ENCODE measurements around the gene SMG5.
A peak's percentile ranks its signal among the peaks of the same experiment; 100 is the strongest.
"Not testable (repeated sequence)": the region's sequence is repeated elsewhere in the genome, so short reads cannot be mapped to it uniquely, and the experiment has no call there.

The SMG5 gene, protein sequence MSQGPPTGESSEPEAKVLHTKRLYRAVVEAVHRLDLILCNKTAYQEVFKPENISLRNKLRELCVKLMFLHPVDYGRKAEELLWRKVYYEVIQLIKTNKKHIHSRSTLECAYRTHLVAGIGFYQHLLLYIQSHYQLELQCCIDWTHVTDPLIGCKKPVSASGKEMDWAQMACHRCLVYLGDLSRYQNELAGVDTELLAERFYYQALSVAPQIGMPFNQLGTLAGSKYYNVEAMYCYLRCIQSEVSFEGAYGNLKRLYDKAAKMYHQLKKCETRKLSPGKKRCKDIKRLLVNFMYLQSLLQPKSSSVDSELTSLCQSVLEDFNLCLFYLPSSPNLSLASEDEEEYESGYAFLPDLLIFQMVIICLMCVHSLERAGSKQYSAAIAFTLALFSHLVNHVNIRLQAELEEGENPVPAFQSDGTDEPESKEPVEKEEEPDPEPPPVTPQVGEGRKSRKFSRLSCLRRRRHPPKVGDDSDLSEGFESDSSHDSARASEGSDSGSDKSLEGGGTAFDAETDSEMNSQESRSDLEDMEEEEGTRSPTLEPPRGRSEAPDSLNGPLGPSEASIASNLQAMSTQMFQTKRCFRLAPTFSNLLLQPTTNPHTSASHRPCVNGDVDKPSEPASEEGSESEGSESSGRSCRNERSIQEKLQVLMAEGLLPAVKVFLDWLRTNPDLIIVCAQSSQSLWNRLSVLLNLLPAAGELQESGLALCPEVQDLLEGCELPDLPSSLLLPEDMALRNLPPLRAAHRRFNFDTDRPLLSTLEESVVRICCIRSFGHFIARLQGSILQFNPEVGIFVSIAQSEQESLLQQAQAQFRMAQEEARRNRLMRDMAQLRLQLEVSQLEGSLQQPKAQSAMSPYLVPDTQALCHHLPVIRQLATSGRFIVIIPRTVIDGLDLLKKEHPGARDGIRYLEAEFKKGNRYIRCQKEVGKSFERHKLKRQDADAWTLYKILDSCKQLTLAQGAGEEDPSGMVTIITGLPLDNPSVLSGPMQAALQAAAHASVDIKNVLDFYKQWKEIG

DNA sequence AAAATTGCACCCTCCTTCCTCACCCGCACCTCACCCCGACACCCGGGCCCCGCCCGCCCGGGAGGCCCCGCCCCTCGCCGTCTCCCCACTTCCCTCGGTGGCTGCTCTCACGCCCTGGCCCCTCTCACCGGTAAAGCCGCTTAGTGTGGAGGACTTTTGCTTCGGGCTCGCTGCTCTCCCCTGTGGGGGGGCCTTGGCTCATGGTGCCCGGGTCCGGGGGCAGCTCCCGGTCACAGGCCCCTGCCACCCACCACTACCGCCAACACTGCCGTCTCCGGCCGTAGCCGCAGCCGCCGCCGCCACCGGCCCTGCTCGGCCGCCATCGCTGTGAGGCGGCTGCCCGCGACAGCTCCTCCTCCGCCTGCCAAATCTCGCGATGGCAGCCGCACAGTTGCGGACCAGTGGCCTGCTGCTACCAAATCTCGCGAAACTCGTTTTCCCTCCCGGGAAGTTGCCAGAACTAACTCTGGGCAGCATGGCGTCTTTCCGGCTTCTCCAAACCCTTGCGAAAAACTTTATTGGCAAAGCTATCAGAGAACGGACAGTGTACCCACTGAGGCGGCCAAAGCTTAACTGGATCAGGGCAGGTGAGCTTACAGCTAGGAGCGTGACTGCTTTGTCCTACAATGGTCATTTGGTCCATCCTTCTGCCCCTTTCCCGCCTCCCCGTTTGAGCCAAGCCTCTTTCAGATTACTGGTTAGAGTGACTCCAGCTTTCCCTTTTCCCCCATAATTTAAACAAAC is at the start of gene SMG5:
Gene SMG5, minus strand, starts transcription at position 347 of the 744 bp plus-strand sequence. Its CDS starts 145 bp downstream, at position 202.
- peak; percentile 97 to 99 for DNase-seq

DNA sequence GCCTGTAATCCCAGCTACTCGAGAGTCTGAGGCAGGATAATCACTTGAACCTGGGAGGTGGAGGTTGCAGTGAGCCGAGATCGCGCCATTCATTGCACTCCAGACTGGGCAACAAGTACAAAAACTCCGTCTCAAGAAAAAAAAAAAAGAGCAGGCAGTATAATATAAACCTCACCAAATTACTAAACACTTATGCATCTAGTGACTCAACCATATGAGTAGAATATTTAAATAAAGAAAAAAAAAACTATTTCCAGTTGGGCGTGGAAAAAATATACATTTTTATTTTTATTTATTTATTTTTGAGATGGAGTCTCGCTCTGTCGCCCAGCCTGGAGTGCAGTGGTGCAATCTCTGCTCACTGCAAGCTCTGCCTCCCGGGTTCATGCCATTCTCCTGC is 40.6 kb upstream of the SMG5 start:
- not testable (repeated sequence) for DNase-seq

DNA sequence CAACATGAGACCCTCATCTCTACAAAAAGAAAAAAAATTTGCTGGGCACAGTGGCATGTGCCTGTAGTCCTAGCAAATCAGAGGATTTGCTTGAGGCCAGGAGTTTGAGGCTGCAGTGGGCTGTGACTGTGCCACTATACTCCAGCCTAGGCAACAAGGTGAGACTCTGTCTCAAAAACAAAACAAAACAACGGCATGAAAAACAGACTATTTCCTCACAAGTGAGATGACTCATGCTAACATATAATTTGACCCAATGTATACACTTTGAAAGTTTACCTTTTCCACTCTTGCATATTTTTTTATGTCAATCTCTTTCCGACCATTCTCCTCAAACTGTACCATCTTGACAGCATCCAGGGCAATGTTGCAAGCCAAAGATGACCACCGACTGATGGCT is 37.9 kb upstream of the SMG5 start:
- DNase-seq, result no peak

DNA sequence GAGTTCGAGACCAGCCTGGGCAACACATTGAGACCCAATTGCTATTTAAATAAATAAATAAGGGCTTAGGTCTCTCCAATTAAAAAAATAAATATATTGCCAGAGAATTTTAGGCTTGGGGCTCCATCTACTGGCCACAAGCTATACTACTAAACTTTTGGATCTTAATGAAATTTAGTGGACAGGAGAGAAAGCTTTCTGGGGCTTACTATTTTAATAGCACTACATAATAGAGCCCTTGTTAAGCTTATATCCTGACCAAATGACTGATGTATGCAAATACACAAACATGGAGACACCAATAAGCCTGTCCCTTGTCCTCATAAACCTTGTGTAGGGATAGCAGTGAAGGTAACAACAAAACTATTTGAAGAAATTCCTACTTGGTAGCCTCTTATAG is 37.0 kb upstream of the SMG5 start:
- no peak for DNase-seq

DNA sequence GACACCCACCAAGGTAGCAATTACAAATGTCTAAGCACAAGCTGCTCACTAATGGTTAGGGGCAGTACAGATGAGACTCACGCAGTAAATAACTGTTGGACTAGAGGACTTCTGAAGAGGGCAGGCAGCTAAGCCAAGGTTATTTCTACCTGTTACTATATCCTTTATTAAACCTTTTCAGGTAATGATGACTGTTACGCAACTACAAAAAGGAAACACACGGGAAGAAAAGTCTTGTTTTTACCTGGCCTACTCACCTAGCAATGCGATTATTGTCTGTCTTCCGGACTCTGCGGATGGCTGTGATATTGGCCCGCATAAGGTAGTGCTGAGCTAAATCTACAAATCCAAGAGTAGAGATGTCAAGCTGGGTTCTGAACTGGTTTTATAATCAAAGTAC is 34.3 kb upstream of the SMG5 start:
- no peak for DNase-seq

DNA sequence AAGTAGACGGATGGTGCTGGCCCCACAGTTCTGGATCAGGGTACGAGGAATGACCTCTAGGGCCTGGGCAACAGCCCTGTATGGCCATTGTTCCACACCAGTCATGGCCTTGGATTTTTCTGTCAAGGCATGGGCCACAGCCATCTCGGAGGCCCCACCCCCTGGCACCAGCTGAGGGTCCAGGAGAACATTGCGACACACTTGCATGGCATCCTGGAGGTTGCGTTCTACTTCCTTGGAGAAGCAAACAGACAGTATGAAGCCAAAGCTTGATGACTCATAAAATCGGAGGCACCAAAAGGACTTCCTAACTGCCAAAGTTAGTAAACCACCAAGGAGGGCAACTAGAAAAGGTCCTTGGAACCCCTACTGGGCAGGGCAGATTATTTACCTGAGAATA is 28.3 kb upstream of the SMG5 start:
- DNase-seq, result no peak

DNA sequence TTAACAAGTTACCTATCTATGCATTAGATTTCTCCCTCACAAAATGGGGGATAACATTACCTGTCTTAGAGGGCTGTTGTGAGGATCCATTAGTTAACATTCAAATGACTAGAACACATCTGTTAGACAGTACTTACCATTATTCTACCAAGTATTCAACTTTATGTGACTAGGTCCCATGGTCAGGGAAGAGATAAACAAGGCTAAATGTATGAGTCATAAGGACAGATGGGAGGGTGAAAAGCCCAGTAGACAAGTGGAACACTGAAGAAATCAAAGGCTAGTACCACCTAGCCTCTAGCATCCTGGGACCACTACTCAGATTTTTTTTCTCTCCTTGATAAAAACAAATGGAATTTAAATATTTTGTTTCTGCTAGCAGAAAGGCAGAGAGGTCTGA is 25.5 kb upstream of the SMG5 start:
- DNase-seq, result no peak

DNA sequence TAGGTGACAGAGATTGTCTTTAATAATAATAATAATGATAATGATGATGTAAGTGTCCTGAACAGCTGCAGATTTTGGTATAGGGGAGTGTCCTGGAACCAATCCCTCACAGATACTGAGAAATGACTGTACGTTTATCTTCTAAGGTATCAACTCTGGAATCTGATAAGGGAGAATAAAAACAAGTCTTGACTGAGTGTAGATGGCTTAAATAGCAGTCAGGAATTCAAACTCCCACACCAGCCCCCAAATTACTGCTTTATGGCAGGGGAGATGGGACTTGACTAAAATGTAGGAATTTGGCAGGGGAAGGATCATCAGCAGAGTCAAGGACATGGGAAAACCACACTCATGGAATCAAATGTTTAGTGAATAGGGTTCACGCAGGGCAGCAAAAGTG is 22.6 kb upstream of the SMG5 start:
- no peak for DNase-seq

DNA sequence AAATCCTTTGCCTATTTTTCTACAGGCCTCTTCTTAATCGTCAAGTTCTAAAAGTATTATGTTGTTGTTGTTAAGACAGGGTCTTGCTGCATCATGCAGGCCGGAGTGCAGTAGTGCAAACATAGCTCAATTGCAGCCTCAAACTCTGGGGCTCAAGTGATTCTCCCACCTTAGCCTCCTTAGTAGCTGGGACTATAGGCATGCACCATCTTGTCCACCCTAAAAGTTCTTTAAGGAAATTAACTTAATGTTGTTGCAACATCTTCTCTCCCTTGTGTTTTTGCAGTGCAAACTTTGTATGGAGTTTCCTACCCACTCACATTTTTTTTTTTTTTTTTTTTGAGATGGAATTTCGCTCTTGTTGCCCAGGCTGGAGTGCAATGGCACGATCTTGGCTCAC is 20.6 kb upstream of the SMG5 start:
- DNase-seq, result no peak

DNA sequence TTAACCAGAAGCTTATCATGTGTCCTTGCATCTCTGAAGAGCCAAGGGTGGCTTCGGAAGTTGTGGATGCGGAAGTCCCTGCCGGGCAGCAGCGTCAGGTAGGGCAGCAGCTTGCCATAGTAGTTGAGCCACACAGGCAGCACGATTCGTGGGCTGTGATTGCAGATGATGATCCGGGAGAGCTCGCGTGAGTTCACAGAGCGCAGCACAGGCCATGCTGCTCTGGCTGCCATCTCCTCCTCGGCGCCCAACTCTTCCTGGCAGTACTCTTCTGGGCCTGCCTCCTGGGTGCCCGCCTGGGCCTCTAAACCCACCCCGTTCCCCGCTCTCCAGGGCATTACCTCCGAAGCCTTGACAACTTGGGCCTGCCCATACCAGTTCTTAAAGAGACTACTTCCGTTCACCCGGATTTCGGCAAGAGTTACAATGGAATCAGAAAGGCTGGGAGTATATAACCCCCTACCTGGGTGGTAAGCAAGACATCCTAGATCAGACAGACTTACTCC is 16.3 kb upstream of the SMG5 start, which contains the start of gene VHLL:
Gene VHLL, minus strand, starts transcription at position 456 of the 506 bp plus-strand sequence. Its CDS starts 118 bp downstream, at position 338.
- no peak for DNase-seq

DNA sequence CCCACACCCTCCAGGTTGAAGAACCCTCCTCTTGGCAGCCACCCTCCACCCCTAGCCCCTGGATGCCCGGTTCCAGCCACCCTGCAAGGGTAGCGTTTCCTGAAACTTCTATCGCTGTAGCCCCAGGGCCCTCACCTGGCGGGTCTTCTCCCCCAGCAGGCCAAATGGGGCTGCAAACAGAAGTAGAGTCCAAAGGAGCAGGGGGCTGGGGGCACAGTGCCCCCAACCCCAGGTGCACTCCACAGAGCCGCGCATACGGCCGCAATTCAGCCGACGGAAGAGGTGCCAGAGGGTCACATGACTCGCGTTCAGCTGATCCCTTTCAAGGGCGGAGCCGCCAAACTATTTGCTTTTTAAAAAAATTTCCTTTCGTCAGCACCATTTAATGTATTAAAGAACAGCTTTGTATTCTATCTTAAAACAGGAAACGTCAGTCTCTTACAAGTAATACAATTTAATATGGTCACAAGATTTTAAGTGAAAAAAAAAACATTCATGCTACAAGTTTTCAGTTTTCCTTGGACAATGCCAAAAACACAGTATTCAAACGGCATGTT is 12.8 kb upstream of the SMG5 start, which contains the start of gene GLMP:
Gene GLMP, minus strand, starts transcription at position 289 of the 557 bp plus-strand sequence. Its CDS starts 34 bp downstream, at position 255.
- DNase-seq, result peak; percentile 60 to 71

DNA sequence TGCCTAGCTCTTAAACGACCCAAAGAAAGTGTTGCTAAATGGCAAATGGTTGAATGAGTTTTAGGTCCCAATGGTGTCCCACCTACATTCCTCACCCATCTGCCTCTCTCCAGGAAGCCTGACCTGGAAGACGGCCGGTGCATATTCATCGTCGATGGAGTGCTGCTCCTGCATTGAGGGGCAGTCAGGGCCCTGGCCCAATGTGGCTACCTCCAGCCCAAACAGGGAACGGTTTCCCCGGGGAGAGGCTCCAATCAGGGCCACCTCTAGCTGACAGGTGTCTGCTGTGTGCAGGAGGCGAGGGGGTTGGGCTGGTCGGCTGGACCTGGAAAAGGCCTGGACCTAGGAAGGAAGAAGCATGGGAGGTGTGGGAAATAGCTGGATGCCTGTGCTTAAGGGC is 11.3 kb upstream of the SMG5 start:
- no peak for DNase-seq

DNA sequence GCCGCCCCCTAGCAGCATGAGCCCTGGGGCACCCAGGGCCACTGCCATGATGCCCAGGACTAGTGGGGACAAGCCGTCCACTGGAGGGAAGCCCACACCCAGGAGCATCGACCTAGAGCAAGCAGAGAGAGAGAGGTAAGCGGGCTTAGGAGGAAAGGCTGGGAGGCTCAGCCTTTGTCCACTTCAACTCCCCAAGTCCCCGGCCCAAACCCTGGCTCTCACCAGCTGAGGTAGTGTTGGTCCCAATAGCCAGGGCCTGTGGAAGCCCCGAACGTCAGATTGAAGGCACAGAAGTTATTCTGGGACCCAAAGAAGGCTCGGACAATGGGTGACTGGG is 10.4 kb upstream of the SMG5 start:
- no peak for DNase-seq

DNA sequence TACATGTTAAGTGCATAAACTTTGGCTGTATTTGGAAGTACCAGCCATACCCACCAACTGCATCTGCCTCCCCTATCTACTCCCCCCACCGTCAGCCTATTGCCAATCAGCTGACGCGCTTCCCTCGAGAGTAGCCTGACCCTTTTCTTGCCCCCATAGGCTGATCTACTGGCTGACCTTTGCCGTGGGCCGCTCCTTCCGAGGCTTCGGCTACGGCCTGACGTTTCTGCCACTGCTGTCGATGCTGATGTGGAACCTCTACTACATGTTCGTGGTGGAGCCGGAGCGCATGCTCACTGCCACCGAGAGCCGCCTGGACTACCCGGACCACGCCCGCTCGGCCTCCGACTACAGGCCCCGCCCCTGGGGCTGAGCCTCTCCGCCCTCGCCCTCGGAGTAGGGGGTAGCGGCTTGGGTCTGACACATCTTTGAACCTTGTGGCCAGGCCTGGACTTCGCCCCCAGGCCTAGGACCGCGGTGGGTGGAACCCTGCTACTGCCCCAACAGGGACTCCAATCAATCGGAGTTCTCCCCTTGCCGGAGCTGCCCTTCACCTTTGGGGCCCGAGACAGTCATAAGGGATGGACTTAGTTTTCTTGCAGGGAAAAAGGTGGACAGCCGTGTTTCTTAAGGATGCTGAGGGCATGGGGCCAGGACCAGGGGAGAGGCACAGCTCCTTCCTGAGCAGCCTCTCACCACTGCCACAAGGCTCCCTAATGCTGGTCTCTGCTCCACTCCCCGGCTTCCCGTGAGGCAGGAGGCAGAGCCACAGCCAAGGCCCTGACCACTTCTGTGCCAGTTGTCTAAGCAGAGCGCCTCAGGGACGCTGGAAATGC is 8.8 kb upstream of the SMG5 start:
- DNase-seq, result peak; percentile 41 to 76

DNA sequence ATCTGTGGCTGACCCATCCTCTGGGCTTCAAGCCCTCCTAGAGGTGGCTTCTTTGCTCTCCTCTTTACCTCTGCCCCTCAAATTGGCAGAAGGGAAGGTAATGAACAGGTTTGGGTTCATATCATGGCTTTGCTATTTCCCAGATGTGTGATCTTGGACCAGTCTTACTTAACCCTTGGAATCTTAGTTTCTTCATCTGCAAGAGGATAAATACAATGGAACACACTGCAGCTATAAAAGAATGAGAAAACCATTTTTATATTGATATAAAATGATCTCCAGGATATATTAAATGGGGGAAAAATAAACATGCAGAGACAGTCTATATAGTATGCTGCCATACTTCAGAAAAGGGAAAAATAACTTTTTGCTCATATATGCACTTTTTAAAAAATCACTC is 7.2 kb upstream of the SMG5 start:
- no peak for DNase-seq

DNA sequence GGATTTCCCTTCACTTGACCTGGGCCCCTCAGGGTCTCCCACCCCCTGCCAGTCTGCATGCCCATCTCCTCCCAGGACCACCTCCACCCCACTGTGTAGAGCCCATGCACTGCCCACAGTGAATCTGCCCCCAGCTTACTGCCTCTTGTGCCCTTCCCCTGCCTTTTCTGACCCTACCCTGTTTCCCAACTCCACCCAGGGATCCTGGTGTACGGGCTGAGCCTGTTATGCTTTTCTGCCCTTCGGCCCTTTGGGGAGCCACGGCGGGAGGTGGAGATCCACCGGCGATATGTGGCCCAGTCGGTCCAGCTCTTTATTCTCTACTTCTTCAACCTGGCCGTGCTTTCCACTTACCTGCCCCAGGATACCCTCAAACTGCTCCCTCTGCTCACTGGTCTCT is 3.4 kb upstream of the SMG5 start:
- DNase-seq, result no peak

DNA sequence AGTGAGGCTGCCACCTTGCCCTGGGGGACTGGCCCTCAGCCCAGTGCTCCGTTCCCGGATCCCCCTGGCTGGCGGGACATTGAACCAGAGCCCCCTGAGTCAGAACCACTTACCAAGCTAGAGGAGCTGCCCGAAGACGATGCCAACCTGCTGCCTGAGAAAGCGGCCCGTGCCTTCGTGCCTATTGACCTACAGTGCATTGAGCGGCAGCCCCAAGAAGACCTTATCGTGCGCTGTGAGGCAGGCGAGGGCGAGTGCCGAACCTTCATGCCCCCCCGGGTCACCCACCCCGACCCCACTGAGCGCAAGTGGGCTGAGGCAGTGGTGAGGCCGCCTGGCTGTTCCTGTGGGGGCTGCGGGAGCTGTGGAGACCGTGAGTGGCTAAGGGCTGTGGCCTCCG is 2.8 kb upstream of the SMG5 start:
- no peak for DNase-seq

DNA sequence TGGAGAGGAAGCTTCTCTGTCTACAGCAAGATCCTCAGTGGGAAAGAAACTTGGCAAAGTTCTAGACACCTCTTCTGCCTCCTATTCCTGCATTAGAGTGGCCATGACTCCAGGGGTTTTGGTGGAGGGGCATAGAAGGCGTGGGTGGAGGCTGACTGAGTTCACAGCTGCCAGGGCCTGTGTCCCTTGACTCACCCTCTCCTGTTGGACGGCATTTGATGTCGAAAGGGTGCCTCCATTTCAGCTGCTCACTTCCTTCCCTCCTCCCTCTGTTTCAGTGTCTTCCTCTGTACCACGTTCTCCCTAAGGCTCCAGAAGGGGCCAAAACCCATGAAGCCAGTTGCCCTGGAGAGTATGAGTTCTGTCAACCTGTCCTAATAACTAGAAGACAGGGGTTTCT is 2.1 kb upstream of the SMG5 start:
- DNase-seq, result no peak

DNA sequence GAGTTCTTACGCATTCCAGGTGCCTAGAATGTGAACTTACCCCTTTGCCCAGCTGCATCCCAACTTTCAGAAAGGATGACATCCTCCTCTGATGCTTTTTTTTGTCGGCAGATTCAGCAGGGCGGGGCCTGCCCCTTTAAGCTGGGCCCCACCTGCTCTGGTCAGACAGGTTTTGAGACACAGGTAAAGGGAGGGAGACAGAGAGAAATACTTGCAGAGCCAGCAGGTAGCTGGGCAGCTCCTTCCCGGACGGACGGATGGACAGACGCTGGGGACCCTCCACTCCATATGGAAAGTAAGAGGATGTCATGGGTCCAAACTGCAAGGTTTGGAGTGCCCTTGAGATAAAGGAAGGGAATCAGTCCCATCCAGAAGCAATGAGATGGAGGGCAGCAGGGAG is 1.5 kb upstream of the SMG5 start, which contains the start of gene TMEM79:
Gene TMEM79, plus strand, starts transcription at position 214 of the 400 bp plus-strand sequence. CDS start 902 bp downstream, outside the sequence.
- no peak for DNase-seq

DNA sequence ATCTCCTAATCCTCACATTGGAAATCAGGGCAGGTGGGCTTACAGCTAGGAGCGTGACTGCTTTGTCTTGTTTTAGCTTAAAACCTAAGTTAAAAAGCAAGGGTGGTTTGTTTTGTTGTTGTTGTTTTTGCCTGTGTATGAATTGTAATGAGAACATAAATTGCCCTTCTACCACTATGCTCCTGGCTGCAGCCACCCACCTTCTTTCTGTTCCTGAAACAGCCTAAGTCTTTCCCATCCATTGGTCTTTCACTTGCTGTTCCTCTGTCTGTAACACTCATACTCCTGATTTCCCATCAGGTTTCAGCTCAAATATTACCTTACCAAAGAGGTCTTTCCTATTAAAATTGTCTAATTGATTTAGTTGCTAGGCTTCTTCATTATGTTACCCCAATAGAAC is 896 bp upstream of the SMG5 start:
- no peak for DNase-seq

All from NCI-H187 (cell line).